ENCODE results near the gene PRKAG1. TPM values are rescaled to one million over a fixed set of nuclear protein-coding genes. Genes with fewer than 3 reads are reported as not detected.

The PRKAG1 gene
- total RNA-seq, 1 experiment from 2014 or later: 66.5 TPM

- Histone ChIP-seq H3K27ac (ENCODE audit: low read length) (no peak overlapping the region), H4K20me1 (ENCODE audit: low read length) (no peaks in the 10 kb centered on the region), H3K4me2 (ENCODE audit: low read length) (no peak overlapping the region), H3K4me3 (ENCODE audit: low read length) (no peak overlapping the region), H3K27me3 (ENCODE audit: low read length) (no peaks in the 10 kb centered on the region), H3K4me1 (ENCODE audit: insufficient read depth, low read length) (no peaks in the 10 kb centered on the region), H3K79me2 (ENCODE audit: low read length) (no peaks in the 10 kb centered on the region), H3K36me3 (ENCODE audit: low read depth, low read length) (peaks cover 73% of the 10 kb centered on the region), H3K9ac (ENCODE audit: low read length) (no peak overlapping the region), H3K9me3 (ENCODE audit: low read length) (no peaks in the 10 kb centered on the region), H3K9me2 (replicated peaks; ENCODE audit: low read length) (no peaks in the 10 kb centered on the region), H3F3A (ENCODE audit: low read length, unreplicated experiment) (no peaks in the 10 kb centered on the region), H2AFZ (ENCODE audit: low read length) (no peak overlapping the region)
- no TSS peak for BruUV-seq (replicated peaks)
- ChIA-PET POLR2A (ENCODE audit: unreplicated experiment) (no interaction called here), CTCF (no interaction called here)
- intact Hi-C loops (cut with micrococcal nuclease): no loop called here
- no peak for ATAC-seq
- TF ChIP-seq EZH2 (IDR thresholded peaks at IDR 0.05; ENCODE audit: low read length, unreplicated experiment) (no peak), EZH2phosphoT487 (IDR thresholded peaks at IDR 0.05; ENCODE audit: borderline replicate concordance, low read length) (no peak)
- TF ChIP-seq, protein P1, sequence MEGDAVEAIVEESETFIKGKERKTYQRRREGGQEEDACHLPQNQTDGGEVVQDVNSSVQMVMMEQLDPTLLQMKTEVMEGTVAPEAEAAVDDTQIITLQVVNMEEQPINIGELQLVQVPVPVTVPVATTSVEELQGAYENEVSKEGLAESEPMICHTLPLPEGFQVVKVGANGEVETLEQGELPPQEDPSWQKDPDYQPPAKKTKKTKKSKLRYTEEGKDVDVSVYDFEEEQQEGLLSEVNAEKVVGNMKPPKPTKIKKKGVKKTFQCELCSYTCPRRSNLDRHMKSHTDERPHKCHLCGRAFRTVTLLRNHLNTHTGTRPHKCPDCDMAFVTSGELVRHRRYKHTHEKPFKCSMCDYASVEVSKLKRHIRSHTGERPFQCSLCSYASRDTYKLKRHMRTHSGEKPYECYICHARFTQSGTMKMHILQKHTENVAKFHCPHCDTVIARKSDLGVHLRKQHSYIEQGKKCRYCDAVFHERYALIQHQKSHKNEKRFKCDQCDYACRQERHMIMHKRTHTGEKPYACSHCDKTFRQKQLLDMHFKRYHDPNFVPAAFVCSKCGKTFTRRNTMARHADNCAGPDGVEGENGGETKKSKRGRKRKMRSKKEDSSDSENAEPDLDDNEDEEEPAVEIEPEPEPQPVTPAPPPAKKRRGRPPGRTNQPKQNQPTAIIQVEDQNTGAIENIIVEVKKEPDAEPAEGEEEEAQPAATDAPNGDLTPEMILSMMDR (conservative IDR thresholded peaks at IDR 0.05; ENCODE audit: low read depth, low read length): no peak
- DNase-seq: no peak
Measured at GRCh38 chr12:49038291-49038955, 19.8 kb upstream of the PRKAG1 start.

DNA sequence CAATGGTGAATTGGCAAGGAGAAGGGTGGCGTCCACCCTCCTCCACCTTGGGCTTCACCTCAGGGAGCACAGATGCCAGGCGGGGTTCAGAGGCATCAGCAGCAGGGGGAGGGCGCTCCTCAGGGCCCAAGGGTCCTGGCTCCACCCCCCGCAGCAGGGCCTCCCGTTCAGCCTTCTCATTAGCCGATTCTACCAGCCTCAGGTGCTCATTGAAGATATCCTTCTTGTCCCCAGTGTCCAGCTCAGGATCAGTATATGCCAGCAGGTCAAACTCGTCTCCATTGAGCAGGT is 19.3 kb upstream of the PRKAG1 start:
- intact Hi-C loops (cut with micrococcal nuclease): no loop called here
- no peaks in the 10 kb centered on the region for H3K9me3 ChIP-seq (ENCODE audit: low read length)
- no peak overlapping the region for H3K4me3 ChIP-seq (ENCODE audit: low read length)
- no peak overlapping the region for H3K4me2 ChIP-seq (ENCODE audit: low read length)
- BruUV-seq (replicated peaks): TSS peak; percentile 14
- ATAC-seq (no peak), DNase-seq (no peak)
- no peaks in the 10 kb centered on the region for H4K20me1 ChIP-seq (ENCODE audit: low read length)
- peaks cover 70% of the 10 kb centered on the region for H3K36me3 ChIP-seq (ENCODE audit: low read depth, low read length)
- H3K27ac ChIP-seq (ENCODE audit: low read length): no peak overlapping the region
- TF ChIP-seq, protein P1 (conservative IDR thresholded peaks at IDR 0.05; ENCODE audit: low read depth, low read length): no peak
- TF ChIP-seq EZH2 (IDR thresholded peaks at IDR 0.05; ENCODE audit: low read length, unreplicated experiment) (no peak), EZH2phosphoT487 (IDR thresholded peaks at IDR 0.05; ENCODE audit: borderline replicate concordance, low read length) (no peak)
- ChIA-PET POLR2A (ENCODE audit: unreplicated experiment) (no interaction called here), CTCF (interaction anchor here (0.6 kb wide), 1 partner anchor 83 kb away, joined by 6 read pairs; no protein-coding TSS in a partner anchor)
- H3K79me2 ChIP-seq (ENCODE audit: low read length): no peaks in the 10 kb centered on the region
- no peak overlapping the region for H2AFZ ChIP-seq (ENCODE audit: low read length)
- no peaks in the 10 kb centered on the region for H3F3A ChIP-seq (ENCODE audit: low read length, unreplicated experiment)
- no peaks in the 10 kb centered on the region for H3K27me3 ChIP-seq (ENCODE audit: low read length)
- H3K9me2 ChIP-seq (replicated peaks; ENCODE audit: low read length): no peaks in the 10 kb centered on the region
- no peak overlapping the region for H3K9ac ChIP-seq (ENCODE audit: low read length)
- no peaks in the 10 kb centered on the region for H3K4me1 ChIP-seq (ENCODE audit: insufficient read depth, low read length)

DNA sequence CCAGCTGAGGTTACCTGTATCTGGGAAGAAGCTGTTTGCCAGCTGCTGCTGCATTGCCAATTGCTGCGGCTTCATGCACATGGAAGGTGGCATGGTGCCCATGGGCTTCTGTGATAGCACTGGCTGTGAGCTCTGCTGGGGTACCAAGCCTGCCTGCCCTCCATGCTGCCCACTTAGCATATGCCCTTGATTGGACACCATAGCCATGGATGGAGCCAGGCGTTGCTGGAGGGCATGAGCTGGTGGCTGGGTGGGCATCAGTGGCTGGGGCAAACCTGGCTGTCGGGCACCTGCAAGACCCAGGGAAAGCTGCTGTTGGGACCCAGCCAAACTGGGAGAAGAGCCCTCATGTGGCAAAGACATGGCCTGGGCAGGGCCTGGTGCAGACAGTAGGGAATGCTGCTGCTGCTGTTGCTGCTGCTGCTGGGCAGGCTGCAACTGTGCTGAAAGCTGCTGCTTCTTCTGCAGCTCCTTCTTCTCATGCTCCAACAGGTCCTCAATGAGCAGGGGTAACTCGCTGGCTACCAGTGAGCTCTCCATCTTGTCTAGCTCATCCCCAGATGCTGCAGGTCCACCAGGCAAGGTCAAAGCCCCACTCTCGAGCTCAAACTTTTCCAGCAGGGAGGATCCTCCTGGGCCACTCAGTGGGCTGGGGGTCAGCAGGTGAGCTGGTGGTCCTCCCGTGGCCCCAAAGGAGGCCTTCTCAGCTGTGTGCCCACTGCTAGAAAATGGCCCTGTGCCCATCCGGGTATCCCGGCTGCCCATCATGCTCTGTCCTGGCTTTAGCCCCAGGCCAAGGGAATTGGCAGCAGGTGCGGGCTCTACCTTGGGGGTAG is 18.8 kb upstream of the PRKAG1 start:
- ChIA-PET CTCF (interaction anchor here (0.6 kb wide), 1 partner anchor 84 kb away, joined by 6 read pairs; no protein-coding TSS in a partner anchor), POLR2A (ENCODE audit: unreplicated experiment) (no interaction called here)
- Histone ChIP-seq H3K27me3 (ENCODE audit: low read length) (no peaks in the 10 kb centered on the region), H3K9me2 (replicated peaks; ENCODE audit: low read length) (no peaks in the 10 kb centered on the region), H4K20me1 (ENCODE audit: low read length) (no peaks in the 10 kb centered on the region), H3K27ac (ENCODE audit: low read length) (no peak overlapping the region), H3K9ac (ENCODE audit: low read length) (no peak overlapping the region), H3K4me3 (ENCODE audit: low read length) (no peak overlapping the region), H3K9me3 (ENCODE audit: low read length) (no peaks in the 10 kb centered on the region), H3K36me3 (ENCODE audit: low read depth, low read length) (peaks cover 68% of the 10 kb centered on the region), H2AFZ (ENCODE audit: low read length) (no peak overlapping the region), H3K4me2 (ENCODE audit: low read length) (no peak overlapping the region), H3F3A (ENCODE audit: low read length, unreplicated experiment) (no peaks in the 10 kb centered on the region), H3K4me1 (ENCODE audit: insufficient read depth, low read length) (no peaks in the 10 kb centered on the region), H3K79me2 (ENCODE audit: low read length) (no peaks in the 10 kb centered on the region)
- TF ChIP-seq EZH2 (IDR thresholded peaks at IDR 0.05; ENCODE audit: low read length, unreplicated experiment): no peak
- no peak for TF ChIP-seq EZH2phosphoT487 (IDR thresholded peaks at IDR 0.05; ENCODE audit: borderline replicate concordance, low read length)
- TF ChIP-seq, protein P1 (conservative IDR thresholded peaks at IDR 0.05; ENCODE audit: low read depth, low read length): no peak
- DNase-seq (no peak), ATAC-seq (no peak)
- intact Hi-C loops (cut with micrococcal nuclease): no loop called here
- no TSS peak for BruUV-seq (replicated peaks)
